ENCODE data around the gene PRRT2.
"Not testable (repeated sequence)": the region's sequence is repeated elsewhere in the genome, so short reads cannot be mapped to it uniquely, and the experiment has no call there.

The PRRT2 gene

DNA sequence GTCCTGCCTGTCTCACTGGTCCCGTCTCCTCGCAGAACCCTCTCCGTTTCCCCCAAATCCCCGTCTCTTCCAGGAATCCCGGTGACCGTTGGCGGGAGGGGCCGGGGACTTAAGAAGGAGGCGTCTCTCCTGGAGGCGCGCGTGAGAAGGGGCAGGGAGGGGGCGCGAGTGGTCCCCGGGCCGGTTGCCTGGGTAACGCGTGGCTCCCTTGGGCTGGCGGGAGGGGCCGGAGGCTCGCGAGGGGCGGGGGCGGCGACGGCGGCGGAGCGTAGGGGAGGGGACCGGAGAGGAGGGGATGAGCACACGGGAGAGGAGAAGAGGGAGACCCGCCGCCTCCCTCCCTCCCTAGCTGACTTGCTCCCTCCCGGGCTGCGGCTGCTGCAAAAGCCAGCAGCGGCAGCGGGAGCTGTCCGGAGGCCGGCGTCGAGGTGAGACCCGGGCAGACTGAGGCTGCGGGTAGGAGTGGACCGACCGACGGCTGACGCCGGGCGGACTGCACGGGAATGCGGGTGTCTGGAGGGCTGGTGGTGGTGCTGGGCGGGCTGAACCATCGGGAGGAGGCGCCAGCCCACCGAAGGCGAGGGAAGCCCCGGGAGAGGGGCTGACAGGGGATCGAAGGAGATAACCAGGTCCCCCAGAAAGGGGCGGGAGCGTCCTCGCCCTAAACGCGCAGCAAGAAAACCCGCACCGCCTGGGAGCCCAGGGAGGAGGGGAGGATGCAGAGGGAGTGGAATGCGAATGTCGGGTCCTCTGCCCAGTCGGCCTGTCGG, at the start of gene PRRT2:
TSS of gene PRRT2 (plus strand) at position 298 of the 770 bp plus-strand sequence. CDS start 862 bp downstream, outside the sequence.
- DNase-seq (ENCODE audit: low read depth) = no peak

DNA sequence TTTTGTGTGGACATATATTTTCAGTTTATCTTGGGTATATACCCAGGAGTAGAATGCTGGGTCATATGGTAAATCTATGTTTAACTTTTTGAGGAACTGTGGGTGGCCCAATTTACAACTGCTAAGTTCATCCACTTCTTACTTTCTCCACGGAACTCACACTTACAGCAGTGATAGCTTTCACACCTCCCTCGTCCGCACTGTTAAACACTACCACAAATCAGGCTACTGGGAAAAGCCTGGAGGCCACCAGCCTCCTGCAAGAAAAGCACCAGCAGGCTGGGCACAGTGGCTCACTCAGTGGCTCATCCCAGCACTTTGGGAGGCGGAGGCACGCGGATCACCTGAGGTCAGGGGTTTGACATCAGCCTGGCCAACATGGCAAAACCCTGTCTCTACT, 48.7 kb upstream of the PRRT2 start:
- no peak for DNase-seq (ENCODE audit: low read depth)

DNA sequence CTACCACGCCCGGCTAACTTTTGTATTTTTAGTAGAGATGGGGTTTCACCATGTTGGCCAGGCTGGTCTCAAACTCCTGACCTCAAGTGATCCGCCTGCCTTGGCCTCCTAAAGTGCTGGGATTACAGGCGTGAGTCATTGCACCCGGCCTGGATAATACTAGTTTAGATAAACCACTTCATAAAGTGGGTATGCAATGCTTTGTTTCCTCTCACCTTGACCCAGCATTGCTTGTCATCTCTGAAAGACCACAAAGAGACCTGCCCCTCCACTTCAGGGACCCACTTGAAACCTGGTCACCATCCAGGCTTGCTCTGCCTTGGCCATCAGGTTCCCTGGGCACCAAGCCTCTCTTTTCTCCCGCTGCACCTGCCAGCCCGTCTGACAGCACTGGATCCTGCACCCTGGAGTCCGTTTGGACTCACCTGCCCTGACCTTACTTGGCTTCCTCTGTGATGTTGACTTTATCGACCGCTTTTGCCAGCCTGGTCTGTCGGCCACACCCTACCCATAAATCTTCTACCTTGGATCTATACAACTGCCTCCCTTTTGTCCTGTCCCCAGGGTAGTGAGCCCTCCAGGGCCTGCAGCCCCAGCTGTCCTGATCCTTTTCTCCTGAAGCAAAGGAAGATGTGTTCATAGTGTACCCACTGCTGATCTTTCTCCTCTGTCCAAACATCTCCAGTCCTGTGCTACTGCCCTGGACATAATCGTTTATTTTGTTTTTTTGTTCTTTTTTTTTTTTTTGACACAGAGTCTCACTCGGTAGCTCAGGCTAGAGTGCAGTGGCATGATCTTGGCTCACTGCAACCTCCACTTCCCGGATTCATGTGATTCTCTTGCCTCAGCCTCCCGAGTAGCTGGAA, 46.6 kb upstream of the PRRT2 start:
- DNase-seq (ENCODE audit: low read depth) = no peak

DNA sequence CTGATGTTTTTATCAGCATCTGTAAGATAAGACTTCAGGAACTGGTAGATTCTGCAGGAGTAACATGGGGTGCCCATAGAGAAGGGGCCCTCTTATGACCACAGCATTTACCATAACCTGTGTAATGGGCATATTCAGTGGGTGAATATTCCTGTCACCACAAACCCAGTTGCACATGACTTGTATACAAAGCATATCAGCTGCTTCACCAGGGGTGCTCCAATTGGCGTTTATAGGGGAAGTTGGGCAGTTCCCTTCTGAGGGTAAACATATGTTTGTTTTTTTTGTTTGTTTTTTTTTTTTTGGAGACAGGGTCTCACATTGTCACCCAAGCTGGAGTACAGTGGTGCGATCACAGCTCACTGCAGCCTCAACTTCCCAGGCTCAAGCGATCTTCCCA, 45.4 kb upstream of the PRRT2 start:
- no peak for DNase-seq (ENCODE audit: low read depth)

DNA sequence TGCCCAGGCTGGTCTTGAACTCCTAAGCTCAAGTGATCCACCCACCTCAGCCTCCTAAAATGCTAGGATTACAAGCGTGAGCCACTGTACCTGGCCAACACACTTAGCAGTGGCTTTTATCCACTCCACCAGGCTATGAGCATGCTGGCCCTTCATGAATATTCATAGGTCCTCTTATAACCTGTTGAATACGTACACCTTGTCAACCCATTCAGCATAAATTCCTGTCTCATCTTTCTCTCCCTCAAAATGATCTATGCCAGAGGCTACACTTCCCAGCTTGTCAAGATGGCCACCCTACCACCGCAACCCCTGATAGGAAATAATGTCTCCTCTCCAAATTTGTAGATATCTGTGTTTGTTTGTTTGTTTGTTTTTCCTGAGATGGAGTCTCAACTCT, 44.9 kb upstream of the PRRT2 start:
- DNase-seq (ENCODE audit: low read depth) = no peak

DNA sequence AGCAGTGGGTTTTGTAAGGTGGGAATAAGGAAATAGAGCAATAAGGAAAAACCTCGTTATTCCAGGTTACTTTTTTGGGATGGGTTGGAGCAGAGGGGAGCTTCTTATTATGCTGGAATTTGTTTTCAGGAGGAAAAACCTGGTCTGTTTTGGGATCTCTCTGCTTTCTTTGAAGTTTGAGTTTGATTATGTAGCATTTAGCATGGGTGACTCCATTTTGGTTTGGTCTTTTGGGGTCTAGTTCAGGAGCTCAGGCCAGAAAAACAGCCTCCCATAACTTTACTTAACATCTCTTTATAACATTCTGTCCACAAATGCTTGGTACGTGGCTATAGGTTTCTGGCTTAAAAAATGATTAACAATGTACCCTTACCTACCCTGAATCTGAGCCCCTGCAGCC, 42.5 kb upstream of the PRRT2 start:
- DNase-seq (ENCODE audit: low read depth) = no peak

DNA sequence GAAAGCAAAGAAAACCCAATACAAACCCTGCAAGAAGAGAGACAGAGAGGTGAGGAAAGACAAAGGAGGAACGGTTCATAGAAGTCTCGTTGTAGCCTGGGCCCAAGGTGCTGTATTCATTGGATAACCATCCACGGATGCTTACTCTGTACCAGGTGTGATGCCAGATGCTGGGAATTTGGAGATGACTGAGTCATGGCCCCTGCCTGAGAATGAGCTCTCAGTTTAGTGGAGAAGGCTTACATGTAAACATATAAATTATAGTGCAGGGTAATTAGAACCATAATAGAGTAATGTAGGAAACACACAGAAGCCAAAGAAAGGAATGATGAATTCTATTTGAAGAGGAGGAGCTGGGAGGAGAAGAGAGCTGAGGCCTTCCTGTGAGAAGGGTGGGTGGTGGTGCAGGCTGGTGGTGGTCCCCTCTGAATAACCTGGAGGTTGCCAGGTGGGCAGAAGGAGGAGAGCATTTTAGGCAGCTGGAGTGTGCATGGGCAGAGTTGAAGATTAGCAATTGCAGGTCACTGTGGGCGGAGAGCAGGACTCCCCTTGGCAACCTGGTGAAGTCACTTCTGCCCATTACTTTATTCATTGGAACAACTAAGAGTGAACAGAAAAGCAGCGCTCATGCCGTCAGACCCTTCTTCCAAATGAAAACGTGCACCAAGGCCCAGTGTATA, 41.6 kb upstream of the PRRT2 start:
- no peak for DNase-seq (ENCODE audit: low read depth)

DNA sequence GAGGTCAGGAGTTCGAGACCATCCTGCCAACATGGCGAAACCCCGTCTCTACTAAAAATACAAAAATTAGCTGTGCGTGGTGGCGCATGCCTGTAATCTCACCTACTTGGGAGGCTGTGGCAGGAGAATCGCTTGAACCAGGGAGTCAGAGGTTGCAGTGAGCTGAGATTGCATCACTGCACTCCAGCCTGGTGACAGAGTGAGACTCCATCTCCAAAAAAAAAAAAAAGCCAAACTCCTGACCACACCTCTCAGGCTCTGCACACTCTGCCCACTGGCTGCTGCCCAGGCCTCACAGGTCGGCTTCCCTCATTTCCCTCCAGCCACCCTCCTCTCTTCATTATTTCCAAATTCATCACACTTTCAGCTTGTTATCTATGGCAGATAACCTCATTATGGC, 39.7 kb upstream of the PRRT2 start:
- not testable (repeated sequence) for DNase-seq (ENCODE audit: low read depth)

DNA sequence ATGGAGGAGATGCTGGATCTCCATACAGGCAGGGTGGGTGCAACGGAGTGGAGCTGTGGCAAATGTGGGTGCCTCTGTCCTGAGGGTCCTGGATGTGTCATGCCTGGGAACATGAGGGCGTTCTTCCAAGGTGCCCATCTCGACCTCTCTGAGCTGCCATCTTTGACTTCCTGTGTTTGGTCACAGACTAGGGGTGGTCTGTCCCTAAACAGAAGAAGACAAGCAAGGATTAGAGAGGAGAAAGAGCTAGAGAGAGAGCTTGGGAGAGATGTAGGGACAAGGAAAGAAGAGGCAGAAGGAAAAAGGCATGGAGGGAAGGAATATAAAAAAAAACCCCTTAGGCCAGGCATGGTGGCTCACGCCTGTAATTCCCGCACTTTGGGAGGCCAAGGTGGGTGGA, 37.3 kb upstream of the PRRT2 start:
- no peak for DNase-seq (ENCODE audit: low read depth)

DNA sequence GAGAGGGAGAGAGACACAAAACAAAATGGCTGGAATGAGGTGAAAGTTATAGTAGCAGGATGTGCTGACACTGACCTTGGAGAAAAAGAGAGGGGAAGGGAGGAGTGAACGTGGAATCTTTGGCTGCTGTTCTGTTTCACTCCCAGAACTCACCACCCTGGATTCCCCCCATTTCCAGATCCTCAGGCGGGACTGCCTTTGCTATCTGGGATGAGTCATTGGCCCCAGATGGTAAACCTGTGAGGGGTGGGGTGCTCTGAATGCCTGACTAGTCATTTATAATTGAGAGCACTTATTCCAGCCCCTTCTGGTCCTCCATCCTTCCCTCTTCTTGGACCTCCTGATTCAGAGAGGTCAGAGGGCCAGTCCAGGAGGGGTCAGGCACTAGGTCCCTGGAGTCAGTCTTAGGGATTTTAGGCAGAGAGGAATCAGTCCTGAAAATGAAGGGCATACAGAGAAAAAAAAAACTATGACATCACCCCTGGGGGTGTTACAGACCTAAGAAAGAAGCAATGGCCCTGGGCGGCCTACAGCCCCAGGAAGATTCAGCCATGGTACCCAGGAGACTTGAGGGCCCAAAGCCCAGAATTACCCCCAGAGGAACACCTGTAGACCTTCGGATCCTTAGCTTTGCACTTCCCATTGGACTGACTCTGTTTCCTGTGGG, 36.1 kb upstream of the PRRT2 start:
- DNase-seq (ENCODE audit: low read depth) = no peak

DNA sequence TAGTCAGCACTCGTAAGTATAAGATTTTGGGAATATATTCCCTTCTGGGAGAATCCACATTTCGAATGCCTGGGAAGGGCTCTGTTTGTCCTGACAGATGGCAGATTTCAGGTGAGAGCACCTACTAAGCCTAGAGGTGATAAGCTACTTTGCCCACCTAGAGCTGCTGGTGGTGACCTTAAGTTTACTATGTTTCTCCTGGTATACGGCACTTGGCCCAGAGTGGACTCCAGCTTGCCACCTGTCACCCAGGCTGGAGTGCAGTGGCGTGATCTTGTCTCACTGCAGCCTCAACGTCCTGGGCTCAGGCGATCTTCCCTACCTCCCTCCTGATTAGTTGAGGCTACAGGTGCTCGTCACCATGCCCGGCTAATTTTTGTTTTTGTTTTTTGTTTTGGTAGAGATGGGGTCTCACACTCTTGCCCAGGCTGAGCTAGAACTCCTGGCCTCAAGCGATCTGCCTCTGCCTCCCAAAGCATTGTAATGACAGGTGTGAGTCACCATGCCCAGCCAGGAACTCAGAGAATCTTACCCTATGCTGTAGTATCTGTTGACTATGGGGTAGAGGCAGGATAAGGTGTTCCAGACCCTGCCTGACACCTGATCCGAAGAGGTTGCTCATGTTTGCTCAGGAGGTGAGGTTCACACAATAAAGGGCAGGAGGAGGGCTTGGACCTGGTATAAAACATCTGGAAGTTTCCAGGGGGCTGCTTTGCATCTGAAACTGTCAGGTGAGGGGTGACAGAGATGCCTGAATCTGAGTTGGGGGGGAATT, 34.2 kb upstream of the PRRT2 start, which contains the start of gene ZG16:
TSS of gene ZG16 (plus strand) at position 681 of the 775 bp plus-strand sequence. CDS start 1,011 bp downstream, outside the sequence.
- no peak for DNase-seq (ENCODE audit: low read depth)

DNA sequence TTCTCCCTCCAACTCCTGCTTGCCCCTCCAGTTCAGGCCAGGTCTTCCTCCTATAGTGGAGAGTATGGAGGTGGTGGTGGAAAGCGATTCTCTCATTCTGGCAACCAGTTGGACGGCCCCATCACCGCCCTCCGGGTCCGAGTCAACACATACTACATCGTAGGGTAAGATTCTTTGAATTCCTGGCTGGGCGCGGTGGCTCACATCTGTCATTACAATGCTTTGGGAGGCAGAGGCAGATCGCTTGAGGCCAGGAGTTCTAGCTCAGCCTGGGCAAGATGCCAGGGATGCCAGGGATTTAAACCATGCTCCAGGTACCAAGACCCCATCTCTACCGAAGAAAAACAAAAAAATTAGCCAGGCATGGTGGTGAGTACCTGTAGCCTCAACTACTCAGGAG, 32.5 kb upstream of the PRRT2 start:
- DNase-seq (ENCODE audit: low read depth) = no peak

DNA sequence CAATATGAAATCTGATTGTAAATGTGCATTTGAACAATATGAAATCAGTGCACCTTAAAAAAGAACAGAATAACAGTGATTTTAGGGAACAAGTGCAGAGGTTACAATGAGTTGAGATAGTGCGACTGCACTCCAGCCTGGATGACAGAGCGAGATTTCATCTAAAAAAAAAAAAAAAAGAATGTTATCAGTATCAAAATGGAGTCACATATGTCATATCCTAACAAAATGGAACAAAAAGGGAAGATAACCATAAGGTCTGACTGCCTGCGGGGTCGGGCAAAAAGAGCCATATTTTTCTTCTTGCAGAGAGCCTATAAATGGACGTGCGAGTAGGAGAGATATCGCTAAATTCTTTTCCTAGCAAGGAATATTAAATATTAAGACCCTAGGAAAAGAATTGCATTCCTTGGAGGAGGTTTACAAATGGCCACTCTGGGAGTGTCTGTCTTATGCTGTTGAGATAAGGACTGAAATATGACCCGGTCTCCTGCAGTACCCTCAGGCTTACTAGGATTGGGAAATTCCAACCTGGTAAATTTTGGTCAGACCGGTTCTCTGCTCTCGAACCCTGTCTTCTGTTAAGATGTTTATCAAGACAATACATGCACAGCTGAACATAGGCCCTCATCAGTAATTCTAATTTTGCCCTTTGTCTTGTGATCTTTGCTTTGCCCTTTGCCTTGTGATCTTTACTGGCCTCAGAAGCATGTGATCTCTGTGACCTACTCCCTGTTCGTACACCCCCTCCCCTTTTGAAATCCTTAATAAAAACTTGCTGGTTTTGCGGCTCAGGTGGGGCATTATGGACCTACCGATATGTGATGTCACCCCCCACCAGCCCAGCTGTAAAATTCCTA, 28.7 kb upstream of the PRRT2 start:
- DNase-seq (ENCODE audit: low read depth) = not testable (repeated sequence)

DNA sequence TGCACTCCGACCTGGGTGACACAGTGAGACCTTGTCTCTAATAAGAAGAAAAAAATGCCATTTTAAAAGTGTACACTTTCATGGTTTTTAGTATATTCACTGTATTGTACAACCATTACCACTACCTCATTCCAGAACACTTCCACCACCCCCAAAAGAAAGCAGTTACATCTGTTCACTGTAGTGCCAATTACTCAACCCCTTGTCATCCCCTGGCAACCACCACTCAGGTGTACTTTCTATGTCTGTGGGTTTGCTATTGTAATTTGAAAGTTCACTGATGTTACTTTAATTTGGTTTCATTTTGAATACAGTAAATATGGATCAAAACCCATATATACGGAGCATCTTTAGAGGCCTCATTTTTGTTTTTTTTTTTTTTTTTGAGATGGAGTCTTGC, 27.8 kb upstream of the PRRT2 start:
- DNase-seq (ENCODE audit: low read depth) = no peak

DNA sequence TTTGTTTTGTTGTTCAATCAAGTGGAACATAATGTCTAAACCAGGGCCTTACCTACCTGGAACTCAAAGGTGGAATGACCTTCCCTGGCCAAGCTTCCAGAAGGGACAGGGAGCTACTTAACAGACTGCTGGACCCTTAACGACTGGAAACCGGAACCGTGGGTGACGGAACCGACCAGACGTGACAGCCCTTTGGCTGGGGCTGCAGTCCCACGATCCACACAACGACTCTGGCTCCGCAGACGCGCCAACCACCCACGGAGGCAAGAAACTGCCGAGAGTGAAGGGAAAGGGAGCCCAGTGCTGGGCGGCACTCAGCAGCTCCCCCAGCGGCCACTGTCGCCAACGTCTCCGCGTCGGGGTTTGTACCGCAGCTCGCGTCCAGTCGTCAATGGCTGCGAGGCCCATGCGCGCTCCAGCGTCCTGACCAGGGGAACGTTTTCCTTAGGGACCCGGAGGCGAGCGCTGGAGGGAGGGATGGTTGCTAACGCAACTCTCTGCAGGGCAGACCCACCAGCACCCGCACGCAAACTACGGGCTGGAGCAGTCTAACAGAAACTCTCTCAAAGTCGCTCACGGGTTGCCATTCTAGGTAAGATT, 27.0 kb upstream of the PRRT2 start:
- DNase-seq (ENCODE audit: low read depth) = no peak

DNA sequence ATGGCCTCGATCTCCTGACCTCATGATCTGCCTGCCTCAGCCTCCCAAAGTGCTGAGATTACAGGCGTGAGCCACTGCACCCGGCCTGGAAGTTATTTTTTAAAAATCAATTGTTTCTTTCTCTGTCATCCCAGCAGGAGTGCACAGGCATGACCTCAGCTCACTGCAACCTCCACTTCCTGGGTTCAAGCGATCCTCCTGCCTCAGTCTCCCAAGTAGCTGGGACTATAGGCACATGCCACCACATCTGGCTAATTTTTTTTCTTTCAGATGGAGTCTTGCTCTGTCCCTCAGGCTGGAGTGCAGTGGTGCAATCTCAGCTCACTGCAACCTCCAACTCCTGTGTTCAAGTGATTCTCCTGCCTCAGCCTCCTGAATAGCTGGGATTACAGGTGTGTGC, 24.8 kb upstream of the PRRT2 start:
- not testable (repeated sequence) for DNase-seq (ENCODE audit: low read depth)

DNA sequence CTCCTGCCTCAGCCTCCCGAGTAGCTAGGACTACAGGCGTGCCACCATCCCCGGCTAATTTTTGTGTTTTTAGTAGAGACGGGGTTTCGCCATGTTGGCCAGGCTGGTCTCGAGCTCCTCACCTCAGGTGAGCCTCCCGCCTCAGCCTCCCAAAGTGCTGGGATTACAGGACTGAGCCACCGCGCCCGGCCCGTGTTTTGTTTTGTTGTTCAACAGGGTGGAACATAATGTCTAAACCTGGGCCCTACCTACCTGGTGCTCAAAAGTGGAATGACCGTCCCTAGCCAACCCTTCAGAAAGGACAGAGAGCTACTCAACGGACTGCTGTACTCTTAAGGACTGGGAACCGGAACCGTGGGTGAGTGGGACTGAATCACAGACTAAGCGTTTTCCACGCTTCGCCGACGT, 22.2 kb upstream of the PRRT2 start:
- DNase-seq (ENCODE audit: low read depth) = no peak

DNA sequence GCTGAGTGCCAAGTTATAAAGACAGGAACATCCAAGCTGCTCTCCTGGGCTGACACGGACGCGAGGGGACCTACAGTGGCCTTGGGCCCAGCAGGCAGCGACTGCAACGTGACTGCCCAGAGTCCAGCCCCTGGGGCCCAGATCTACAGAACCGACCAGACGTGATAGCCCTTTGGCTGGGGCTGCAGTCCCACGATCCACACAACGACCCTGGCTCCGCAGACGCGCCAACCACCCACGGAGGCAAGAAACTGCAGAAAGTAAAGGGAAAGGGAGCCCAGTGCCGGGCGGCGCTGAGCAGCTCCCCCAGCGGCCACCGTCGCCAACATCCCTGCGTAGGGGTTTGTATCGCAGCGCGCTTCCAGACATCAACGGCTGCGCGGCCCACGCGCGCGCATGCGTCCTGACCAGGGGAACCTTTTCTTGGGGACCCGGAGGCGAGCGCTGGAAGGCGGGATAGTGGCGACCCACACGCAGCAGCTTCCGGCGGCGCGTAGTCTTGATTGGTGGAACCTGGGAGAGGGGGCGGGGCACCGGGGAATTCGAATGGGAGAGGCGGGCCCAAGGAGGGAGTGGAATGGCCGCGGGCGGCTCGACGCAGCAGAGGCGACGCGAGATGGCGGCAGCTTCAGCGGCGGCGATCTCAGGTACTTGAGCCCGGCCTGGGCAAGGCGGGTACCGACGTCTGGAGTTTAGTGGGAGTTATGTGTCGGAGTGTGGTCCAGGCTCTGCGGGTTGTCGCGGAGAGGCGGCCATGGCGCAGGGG, 21.6 kb upstream of the PRRT2 start, which contains the start of gene KIF22:
TSS of gene KIF22 (plus strand) at position 569 of the 766 bp plus-strand sequence. CDS start at position 578, 9 bp downstream.
- DNase-seq (ENCODE audit: low read depth) = peak; percentile 96

All from GM04504 (cell line).